ENCODE measurements around the gene WDR38. TPM values are rescaled to one million over a fixed set of nuclear protein-coding genes. Genes with fewer than 3 reads are reported as not detected.

WDR38 gene
- total and polyA plus RNA-seq, 9 of the 15 experiments (the other 6 are each of a cell fraction or from before 2014, with no cell fraction given): not detected

- peaks cover 13 to 14% of the 10 kb centered on the region in 2 experiments for H3K4me1 ChIP-seq (replicated peaks in 1 of 2; ENCODE audit: control insufficient read depth in 2 of 2, insufficient read depth in 2 of 2, low read length in 2 of 2)
- intact Hi-C loops (cut with micrococcal nuclease): no loop called here
- peak in 3 of 4 experiments; percentile 44 to 60 (median 50) for DNase-seq (ENCODE audit: extremely low read depth in 1 of 4, low spot score in 3 of 4)
- TF ChIP-seq MITF (IDR thresholded peaks at IDR 0.05) (peak; percentile 87), NR2C1 (IDR thresholded peaks at IDR 0.05) (no peak), NR2C1 (tag; IDR thresholded peaks at IDR 0.05) (0 out of 2 replicates have a peak, but pooled peaks have one; percentile 11), ZEB2 (IDR thresholded peaks at IDR 0.05) (0 out of 2 replicates have a peak, but pooled peaks have one; percentile 45), MGA (IDR thresholded peaks at IDR 0.05) (peak; percentile 43; the same call in 1 of the 2 replicates), KLF6 (CRISPR knock-in tag; IDR thresholded peaks at IDR 0.05; ENCODE audit: borderline replicate concordance) (0 out of 2 replicates have a peak, but pooled peaks have one; percentile 25), SIRT6 (IDR thresholded peaks at IDR 0.05; ENCODE audit: low read depth, low read length) (no peak), ATF1 (CRISPR knock-in tag; IDR thresholded peaks at IDR 0.05) (no peak), ATF1 (tag; IDR thresholded peaks at IDR 0.05) (peak; percentile 33; the same call in 1 of the 2 replicates)
These were observed 34.6 kb upstream of the WDR38 start for GRCh38 chr9:124818431-124819281.

More at GRCh38 chr9:124818431-124819281, 34.6 kb upstream of the WDR38 start:
- in situ Hi-C loops (cut with MboI): no loop called here
- H3K27me3 ChIP-seq (ENCODE audit: control insufficient read depth in 2 of 2, insufficient read depth in 2 of 2, low read length in 2 of 2): no peaks in the 10 kb centered on the region
- ChIA-PET POLR2A (interaction anchor here (0.6 to 1.5 kb wide), 7 partner anchors 11 to 89 kb away, joined by 3 to 5 read pairs (median 4); no protein-coding TSS in a partner anchor), CTCF (ENCODE audit: low intra/inter-chr PET ratio) (no interaction called here)
- no peak overlapping the region for H3K27ac ChIP-seq (ENCODE audit: extremely low read depth, low read depth, low read length)
- no peaks in the 10 kb centered on the region for H3K9me3 ChIP-seq (replicated peaks; ENCODE audit: control insufficient read depth, insufficient read depth, low read depth, low read length)
- H3K36me3 ChIP-seq (ENCODE audit: control insufficient read depth, insufficient read depth, low read length): no peaks in the 10 kb centered on the region
- no peaks in the 10 kb centered on the region for H3K9me1 ChIP-seq (ENCODE audit: control insufficient read depth, insufficient read depth, low read length)
- peak overlapping the region in 1 of 2 experiments; percentile 84; a peak in 2 of 4 replicates for H3K9ac ChIP-seq (ENCODE audit: insufficient read depth in 1 of 2, low read depth in 2 of 2, low read length in 2 of 2)
- WGBS (ENCODE audit: insufficient coverage, low coverage, missing lambda C conversion rate): 21% methylated on average over 18 of the region's 18 CpGs
- no peaks in the 10 kb centered on the region for H3K79me2 ChIP-seq (ENCODE audit: control insufficient read depth, insufficient read depth, low read length)
- BruUV-seq (replicated peaks): no TSS peak
- peak overlapping the region; percentile 40 for H3K4me2 ChIP-seq (ENCODE audit: insufficient read depth, low read length)
- no peaks in the 10 kb centered on the region for H4K20me1 ChIP-seq (replicated peaks; ENCODE audit: control insufficient read depth, insufficient read depth, low read length)
- ATAC-seq (peak; percentile 75), FAIRE-seq (peak; percentile 61)
- peak overlapping the region; percentile 90 for H2AFZ ChIP-seq (ENCODE audit: low read depth, low read length)
- H3K4me3 ChIP-seq: no peak overlapping the region

Data from K562 (cell line).